Muscle of leg (tissue), 11 donors: Measurements from ENCODE around the gene JMJD4. TPM values are rescaled to one million over a fixed set of nuclear protein-coding genes. Genes with fewer than 3 reads are reported as not detected.
"Not testable (repeated sequence)": the region's sequence is repeated elsewhere in the genome, so short reads cannot be mapped to it uniquely, and the experiment has no call there.

Source experiments
- DNase-seq: peaks from one replicate; pipeline ENCODE4 v3.0.0; 2013
- H3K27ac ChIP-seq: one replicate; pipeline ENCODE4 v1.5.1; 2013; ENCODE audit warnings: mild to moderate bottlenecking, low read length, control low read depth
- H3K27me3 ChIP-seq: one replicate; pipeline ENCODE4 v1.6.1; 2013; ENCODE audit warnings: low read length; ENCODE audit not compliant: control insufficient read depth, insufficient read depth
- H3K36me3 ChIP-seq: one replicate; pipeline ENCODE4 v1.6.1; 2013; ENCODE audit warnings: low read length; ENCODE audit not compliant: control insufficient read depth, insufficient read depth
- H3K4me1 ChIP-seq: one replicate; pipeline ENCODE4 v1.6.1; 2013; ENCODE audit warnings: low read length; ENCODE audit not compliant: control insufficient read depth, insufficient read depth
- H3K4me3 ChIP-seq: one replicate; pipeline ENCODE4 v1.5.1; 2013; ENCODE audit warnings: low read length, control low read depth
- H3K9me3 ChIP-seq: replicated peaks from 2 replicates; pipeline ENCODE4 v1.6.1; 2013; ENCODE audit warnings: low read depth, low read length; ENCODE audit not compliant: control insufficient read depth
- WGBS: methylation state at CpG from one replicate; pipeline ENCODE4 v1.1.5; 2013; ENCODE audit warnings: missing lambda C conversion rate; ENCODE audit not compliant: insufficient coverage; 5-methylcytosine and 5-hydroxymethylcytosine counted together
- polyA plus RNA-seq, 8 donors: library from polyadenylated mRNA; unstranded; fragments of 120-200 nt; gene quantifications; one replicate each; pipeline versions ENCODE4 v1.2.1 to v1.2.3, GENCODE V29; 2013; ENCODE audit warnings: inconsistent platforms in 1 of 8, low replicate concordance in 1 of 8; ENCODE audit not compliant: insufficient read length in 8 of 8, insufficient read depth in 1 of 8
- total RNA-seq: library from RNA; stranded (reverse); fragments of 120-200 nt; gene quantifications from one replicate; pipeline ENCODE4 v1.2.4, GENCODE V29; 2013

The JMJD4 gene
- total and polyA plus RNA-seq, 9 donors = 16.2 to 20.6 (median 19.3) TPM

DNA sequence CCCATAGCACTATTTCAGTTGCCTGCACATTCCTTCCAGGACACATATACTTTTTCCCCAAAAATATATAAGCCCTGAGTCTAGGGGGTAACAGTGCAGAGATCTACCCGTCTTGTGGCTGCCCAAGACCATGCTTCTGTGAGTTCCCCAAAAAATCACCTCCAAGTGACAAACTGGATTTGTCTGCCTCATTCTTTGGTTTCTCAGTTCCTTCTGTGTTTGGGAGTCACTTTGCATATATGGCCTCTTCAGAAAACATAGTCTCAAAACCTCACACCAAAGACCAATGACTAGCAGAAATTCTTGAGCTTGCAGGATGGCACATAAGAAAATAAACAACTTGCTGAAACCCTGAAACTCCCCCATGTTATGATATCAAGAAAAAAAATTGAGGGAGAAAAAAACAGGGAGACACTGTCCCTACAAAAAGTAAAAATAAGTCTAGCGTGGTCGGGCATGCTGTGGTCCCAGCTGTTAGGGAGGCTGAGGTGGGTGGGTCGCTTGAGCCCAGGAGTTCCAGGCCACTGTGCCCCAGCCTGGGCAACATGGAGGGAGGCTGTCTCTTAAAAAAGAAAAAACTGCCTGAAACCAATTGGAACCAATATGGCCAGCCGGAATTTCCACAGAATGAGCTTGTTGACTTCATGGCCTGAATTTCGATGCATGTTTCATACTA lies 8.0 kb downstream of the JMJD4 start:
- whole genome bisulfite sequencing = 86% methylated on average over 6 of the region's 6 CpGs

DNA sequence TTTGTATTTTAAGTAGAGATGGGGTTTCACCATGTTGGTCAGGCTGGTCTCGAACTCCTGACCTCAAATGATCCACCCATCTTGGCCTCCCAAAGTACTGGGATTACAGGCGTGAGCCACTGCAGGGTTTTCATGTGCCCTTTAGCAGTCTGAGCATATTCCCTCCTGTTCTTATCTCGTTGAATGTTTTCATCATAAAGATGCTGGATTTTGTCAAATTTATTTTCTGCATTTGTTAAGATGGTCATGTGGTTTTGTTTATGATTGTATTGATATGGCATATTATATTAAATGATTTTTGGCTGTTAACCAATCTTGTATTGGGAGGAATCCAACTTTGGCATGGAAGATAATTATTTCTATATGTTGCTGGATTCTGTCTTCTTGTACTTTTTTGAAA lies 8.8 kb downstream of the JMJD4 start:
- WGBS = 80% methylated on average over 1 of the region's 3 CpGs
- DNase-seq = no peak
- H3K36me3 ChIP-seq = peaks cover 7% of the 10 kb centered on the region
- no peak overlapping the region for H3K27ac ChIP-seq
- peaks cover 8% of the 10 kb centered on the region for H3K9me3 ChIP-seq
- H3K27me3 ChIP-seq = peaks cover 5% of the 10 kb centered on the region
- H3K4me3 ChIP-seq = no peak overlapping the region
- H3K4me1 ChIP-seq = peaks cover 35% of the 10 kb centered on the region

More for the DNA sequence above, 8.0 kb downstream of the JMJD4 start:
- no peak for DNase-seq
- H3K9me3 ChIP-seq = peaks cover under 1% of the 10 kb centered on the region
- H3K27me3 ChIP-seq = peaks cover 5% of the 10 kb centered on the region
- no peak overlapping the region for H3K4me3 ChIP-seq
- H3K27ac ChIP-seq = no peak overlapping the region
- H3K4me1 ChIP-seq = peaks cover 40% of the 10 kb centered on the region
- peaks cover 15% of the 10 kb centered on the region for H3K36me3 ChIP-seq

DNA sequence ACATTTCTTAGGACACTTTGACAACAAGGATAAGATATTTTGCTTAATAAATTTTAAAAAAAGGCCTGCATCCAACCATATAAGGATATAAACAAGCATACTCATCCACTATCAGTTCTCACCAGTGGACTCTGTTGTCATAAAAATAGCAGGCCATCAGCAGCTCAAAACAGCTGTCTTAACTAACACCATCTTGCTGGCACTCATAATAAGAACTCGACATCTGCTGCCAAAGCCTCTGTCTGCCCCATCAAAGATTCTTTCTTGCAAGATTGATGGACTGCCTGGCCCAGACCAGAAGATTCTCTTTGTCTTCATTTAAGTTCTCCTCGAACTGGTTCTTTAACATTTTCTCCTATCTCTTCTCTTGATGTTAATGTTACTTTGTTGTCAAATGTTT lies 10.1 kb downstream of the JMJD4 start:
- 67% methylated on average over 1 of the region's 2 CpGs for WGBS
- Histone ChIP-seq H3K4me3 (no peak overlapping the region), H3K36me3 (no peaks in the 10 kb centered on the region), H3K27ac (peak overlapping the region; percentile 24), H3K4me1 (peaks cover 28% of the 10 kb centered on the region), H3K27me3 (peaks cover 5% of the 10 kb centered on the region), H3K9me3 (peaks cover 19% of the 10 kb centered on the region)
- DNase-seq = peak; percentile 52

DNA sequence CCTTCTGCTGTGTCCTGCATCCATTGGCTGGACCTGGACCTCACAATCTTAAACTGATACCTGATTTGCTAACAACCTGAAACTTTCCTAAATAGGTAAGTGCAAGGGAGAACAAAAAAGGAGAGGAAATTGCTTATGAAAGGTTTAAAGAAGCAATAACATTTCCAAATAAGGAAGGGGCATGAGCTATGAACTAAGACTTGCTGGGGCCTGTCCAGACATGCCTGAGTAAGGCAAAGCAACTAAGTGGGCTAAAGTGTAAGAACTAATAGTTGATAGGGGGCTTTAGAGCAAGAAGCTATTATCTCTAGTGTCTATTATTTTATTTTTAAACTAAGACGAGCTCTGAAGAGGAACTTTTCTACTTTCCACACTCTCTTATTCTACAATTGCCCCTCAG lies 11.6 kb downstream of the JMJD4 start:
- Histone ChIP-seq H3K4me3 (no peak overlapping the region), H3K27ac (no peak overlapping the region), H3K36me3 (no peaks in the 10 kb centered on the region), H3K9me3 (peaks cover 29% of the 10 kb centered on the region), H3K27me3 (peaks cover 5% of the 10 kb centered on the region), H3K4me1 (peaks cover 13% of the 10 kb centered on the region)
- WGBS = no CpG with 5 or more reads among the region's 1 CpG
- no peak for DNase-seq

DNA sequence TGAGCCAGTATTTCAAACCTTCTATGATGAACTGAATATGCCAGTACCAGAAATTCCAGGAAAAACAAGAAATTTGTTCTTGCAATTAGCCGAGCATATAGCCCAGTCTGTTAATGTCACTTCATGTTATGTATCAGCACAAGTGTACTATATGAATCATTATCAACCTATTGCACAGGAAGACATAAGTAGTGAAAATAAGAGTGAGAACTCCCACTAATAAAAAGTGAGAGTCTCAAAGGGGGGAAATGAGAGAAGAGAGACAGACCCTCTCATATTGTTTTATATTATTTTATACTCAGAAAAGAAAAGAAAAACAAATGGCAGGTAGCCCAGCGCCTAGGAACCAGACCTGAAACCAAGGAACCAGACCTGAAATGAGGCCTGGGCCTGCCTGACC lies 16.2 kb downstream of the JMJD4 start:
- Histone ChIP-seq H3K27ac (no peak overlapping the region), H3K9me3 (peaks cover 41% of the 10 kb centered on the region), H3K4me3 (no peak overlapping the region), H3K27me3 (no peaks in the 10 kb centered on the region), H3K36me3 (no peaks in the 10 kb centered on the region), H3K4me1 (no peaks in the 10 kb centered on the region)
- WGBS = no CpG with 5 or more reads among the region's 2 CpGs
- no peak for DNase-seq

DNA sequence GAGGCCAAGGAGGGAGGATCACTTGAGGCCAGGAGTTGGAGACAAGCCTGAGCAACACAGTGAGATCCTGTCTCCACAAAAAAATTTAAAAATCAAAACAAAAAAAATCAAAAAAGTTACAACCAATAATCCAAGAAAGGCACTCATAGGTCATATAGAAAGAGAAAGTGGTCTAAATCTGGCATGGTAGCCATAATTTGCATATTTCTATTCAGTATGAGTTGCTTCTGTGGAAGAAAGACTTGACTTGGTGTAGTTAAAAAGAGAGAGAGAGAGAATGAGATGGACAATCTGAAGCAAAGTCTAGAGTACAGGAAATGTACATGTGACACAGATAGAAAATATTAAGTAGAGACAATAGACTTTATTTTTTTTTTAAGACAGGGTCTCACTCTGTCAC lies 22.5 kb downstream of the JMJD4 start:
- H3K27me3 ChIP-seq = no peaks in the 10 kb centered on the region
- H3K27ac ChIP-seq = no peak overlapping the region
- peaks cover 22% of the 10 kb centered on the region for H3K9me3 ChIP-seq
- no peaks in the 10 kb centered on the region for H3K36me3 ChIP-seq
- no peak overlapping the region for H3K4me3 ChIP-seq
- H3K4me1 ChIP-seq = no peaks in the 10 kb centered on the region
- DNase-seq = no peak

DNA sequence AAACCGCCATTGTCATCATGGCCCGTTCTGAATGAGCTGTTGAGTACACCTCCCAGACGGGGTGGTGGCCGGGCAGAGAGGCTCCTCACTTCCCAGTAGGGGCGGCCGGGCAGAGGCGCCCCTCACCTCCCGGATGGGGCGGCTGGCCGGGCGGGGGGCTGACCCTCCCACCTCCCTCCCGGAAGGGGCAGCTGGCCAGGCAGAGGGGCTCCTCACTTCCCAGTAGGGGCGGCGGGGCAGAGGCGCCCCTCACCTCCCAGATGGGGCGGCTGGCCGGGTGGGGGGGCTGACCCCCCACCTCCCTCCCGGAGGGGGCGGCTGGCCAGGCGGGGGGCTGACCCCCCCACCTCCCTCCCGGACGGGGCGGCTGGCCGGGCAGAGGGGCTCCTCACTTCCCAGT lies 24.6 kb downstream of the JMJD4 start:
- not testable (repeated sequence) for DNase-seq, H3K4me3 ChIP-seq, H3K27me3 ChIP-seq, H3K36me3 ChIP-seq, H3K4me1 ChIP-seq, H3K27ac ChIP-seq
- 96% methylated on average over 8 of the region's 24 CpGs for WGBS
- peaks cover 22% of the 10 kb centered on the region for H3K9me3 ChIP-seq

DNA sequence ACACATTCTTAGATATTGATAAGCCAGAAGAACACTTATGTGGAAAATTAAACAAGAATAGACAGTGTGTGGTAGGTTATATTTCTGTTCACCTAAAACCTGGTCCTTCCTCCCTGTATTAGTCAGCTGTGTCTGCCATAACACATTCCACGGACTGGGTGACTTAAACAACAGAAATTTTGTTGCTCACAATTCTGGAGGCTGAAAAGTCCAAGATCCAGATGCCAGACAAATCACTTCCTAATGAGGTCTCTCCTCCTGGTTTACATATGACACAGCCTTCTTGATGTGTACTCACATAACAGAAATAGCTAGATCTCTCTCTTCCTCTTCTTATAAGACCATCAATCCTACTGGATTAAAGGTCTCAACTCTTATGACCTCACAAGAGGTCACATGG lies 25.7 kb downstream of the JMJD4 start:
- DNase-seq = no peak
- H3K36me3 ChIP-seq = no peaks in the 10 kb centered on the region
- no peaks in the 10 kb centered on the region for H3K4me1 ChIP-seq
- WGBS = 86% methylated on average over 1 of the region's 1 CpG
- peaks cover 17% of the 10 kb centered on the region for H3K9me3 ChIP-seq
- no peak overlapping the region for H3K27ac ChIP-seq
- H3K27me3 ChIP-seq = no peaks in the 10 kb centered on the region
- no peak overlapping the region for H3K4me3 ChIP-seq

DNA sequence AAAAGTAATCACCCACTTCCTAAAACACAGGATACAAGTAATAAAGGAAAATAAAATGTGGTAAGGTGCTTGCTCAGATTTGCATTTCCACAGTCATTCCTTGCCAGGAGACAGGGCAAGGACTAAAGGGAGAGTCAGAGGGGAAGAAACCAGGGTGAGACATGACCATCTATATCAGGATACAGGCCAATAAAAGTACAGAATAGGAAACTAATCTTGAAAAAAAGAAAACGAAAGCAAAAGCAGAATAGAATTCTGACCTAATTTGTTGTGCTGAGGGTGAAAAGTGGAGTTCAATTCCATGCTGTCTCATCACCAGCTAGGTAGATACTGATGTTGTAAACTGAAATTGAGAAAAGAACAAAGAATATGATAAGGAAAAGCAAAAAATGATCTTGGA lies 27.3 kb downstream of the JMJD4 start:
- WGBS = 63% methylated on average over 1 of the region's 1 CpG
- DNase-seq = no peak
- H3K9me3 ChIP-seq = peaks cover 8% of the 10 kb centered on the region

DNA sequence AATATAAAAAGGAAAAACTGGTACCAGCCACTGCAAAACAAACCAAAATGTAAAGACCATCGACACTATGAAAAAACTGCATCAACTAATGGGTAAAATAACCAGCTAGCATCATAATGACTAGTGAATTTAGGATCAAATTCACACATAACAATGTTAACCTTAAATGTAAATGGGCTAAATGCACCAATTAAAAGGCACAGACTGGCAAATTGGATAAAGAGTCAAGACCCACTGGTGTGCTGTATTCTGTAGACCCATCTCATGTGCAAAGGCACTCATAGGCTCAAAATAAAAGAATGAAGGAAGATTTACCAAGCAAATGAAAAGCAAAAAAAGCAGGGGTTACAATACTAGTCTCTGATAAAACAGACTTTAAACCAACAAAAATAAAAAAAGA lies 33.5 kb downstream of the JMJD4 start:
- no CpG with 5 or more reads among the region's 1 CpG for WGBS
- not testable (repeated sequence) for H3K27ac ChIP-seq, H3K4me1 ChIP-seq, H3K27me3 ChIP-seq, H3K4me3 ChIP-seq, DNase-seq, H3K36me3 ChIP-seq
- H3K9me3 ChIP-seq = peaks cover 15% of the 10 kb centered on the region

More for the DNA sequence above, 27.3 kb downstream of the JMJD4 start:
- H3K36me3 ChIP-seq = no peaks in the 10 kb centered on the region
- H3K4me3 ChIP-seq = no peak overlapping the region
- H3K4me1 ChIP-seq = no peaks in the 10 kb centered on the region
- no peaks in the 10 kb centered on the region for H3K27me3 ChIP-seq
- no peak overlapping the region for H3K27ac ChIP-seq

DNA sequence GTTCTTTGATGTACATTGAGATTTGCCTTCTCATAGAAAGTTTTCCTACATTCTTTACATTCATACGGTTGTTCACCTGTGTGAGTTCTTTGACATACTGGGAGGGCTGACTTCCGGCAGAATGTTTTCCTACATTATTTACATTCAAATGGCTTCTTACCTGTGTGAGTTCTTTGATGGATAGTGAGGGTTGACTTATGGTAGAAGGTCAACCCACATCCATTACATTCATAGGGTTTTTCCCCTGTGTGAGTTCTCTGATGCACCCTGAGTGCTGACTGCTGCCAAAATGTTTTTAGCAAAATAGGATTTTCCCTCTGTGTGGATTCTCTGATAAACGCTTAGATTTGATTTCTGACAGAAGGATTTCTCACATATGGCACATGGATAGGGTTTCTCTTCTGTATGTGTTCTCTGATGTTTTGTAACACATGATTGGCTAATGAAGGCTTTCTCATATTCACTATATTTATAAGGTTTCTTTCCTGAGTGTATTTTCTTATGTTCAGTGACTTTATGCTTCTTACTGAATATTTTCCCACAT lies 37.7 kb downstream of the JMJD4 start:
- Histone ChIP-seq H3K4me1 (no peaks in the 10 kb centered on the region), H3K27ac (no peak overlapping the region), H3K36me3 (no peaks in the 10 kb centered on the region), H3K4me3 (no peak overlapping the region), H3K9me3 (peaks cover 20% of the 10 kb centered on the region), H3K27me3 (no peaks in the 10 kb centered on the region)
- WGBS = no CpG with 5 or more reads among the region's 3 CpGs
- DNase-seq = no peak
